Umbilical cord (tissue), 2 donors: Measurements from ENCODE around the gene TMEM207. TPM values are rescaled to one million over a fixed set of nuclear protein-coding genes. Genes with fewer than 3 reads are reported as not detected.
"Not testable (repeated sequence)": the region's sequence is repeated elsewhere in the genome, so short reads cannot be mapped to it uniquely, and the experiment has no call there.

Experiments used
- DNase-seq: peaks from one replicate; pipeline ENCODE4 v3.0.0-alpha.2; 2015; ENCODE audit warnings: low spot score
- total RNA-seq: library from RNA; depleted of rRNA; stranded (reverse); fragments of >200 nt; gene quantifications from one replicate; pipeline ENCODE4 v1.2.3, GENCODE V29; 2014; ENCODE audit warnings: low replicate concordance; ENCODE audit not compliant: insufficient read depth

TMEM207 gene
- total RNA-seq, result 1.2 TPM

- no peak for DNase-seq
Observed at GRCh38 chr3:190449801-190450200, at the start of gene TMEM207. TSS of gene TMEM207 (minus strand) at chr3:190449901. CDS start at chr3:190449809, 92 bp downstream.

GRCh38 chr3:190499122-190499521 is 49.4 kb upstream of the TMEM207 start:
- no peak for DNase-seq

- DNase-seq, result no peak
Observed at GRCh38 chr3:190498293-190498692, 48.6 kb upstream of the TMEM207 start.

- no peak for DNase-seq
Observed at GRCh38 chr3:190497811-190498210, 48.1 kb upstream of the TMEM207 start.

- DNase-seq, result no peak
Observed at GRCh38 chr3:190496859-190497258, 47.2 kb upstream of the TMEM207 start.

- no peak for DNase-seq
Observed at GRCh38 chr3:190495796-190496195, 46.1 kb upstream of the TMEM207 start.

- DNase-seq, result no peak
Observed at GRCh38 chr3:190495354-190495753, 45.7 kb upstream of the TMEM207 start.

GRCh38 chr3:190494907-190495306 is 45.2 kb upstream of the TMEM207 start:
- no peak for DNase-seq

GRCh38 chr3:190492966-190493365 is 43.3 kb upstream of the TMEM207 start:
- DNase-seq, result no peak

GRCh38 chr3:190492129-190492528 is 42.4 kb upstream of the TMEM207 start:
- DNase-seq, result no peak

GRCh38 chr3:190491533-190492054 is 41.9 kb upstream of the TMEM207 start:
- no peak for DNase-seq

GRCh38 chr3:190486908-190487607 is 37.4 kb upstream of the TMEM207 start:
- DNase-seq, result no peak

- no peak for DNase-seq
Observed at GRCh38 chr3:190486533-190486864, 36.8 kb upstream of the TMEM207 start.

- DNase-seq, result no peak
Observed at GRCh38 chr3:190485830-190486532, 36.3 kb upstream of the TMEM207 start.

- peak; percentile 6 for DNase-seq
Observed at GRCh38 chr3:190481779-190482178, 32.1 kb upstream of the TMEM207 start.

GRCh38 chr3:190473261-190473660 is 23.6 kb upstream of the TMEM207 start:
- DNase-seq, result not testable (repeated sequence)

- no peak for DNase-seq
Observed at GRCh38 chr3:190467922-190468321, 18.2 kb upstream of the TMEM207 start.

GRCh38 chr3:190458040-190458439 is 8.3 kb upstream of the TMEM207 start:
- no peak for DNase-seq

- no peak for DNase-seq
Observed at GRCh38 chr3:190456770-190457169, 7.1 kb upstream of the TMEM207 start.

GRCh38 chr3:190455828-190456227 is 6.1 kb upstream of the TMEM207 start:
- DNase-seq, result no peak

GRCh38 chr3:190448256-190448655 is 1.4 kb downstream of the TMEM207 start:
- no peak for DNase-seq

GRCh38 chr3:190446573-190447279 is 3.0 kb downstream of the TMEM207 start:
- DNase-seq, result no peak
